Measurements from ENCODE around the gene ARSH.

The ARSH gene

DNA sequence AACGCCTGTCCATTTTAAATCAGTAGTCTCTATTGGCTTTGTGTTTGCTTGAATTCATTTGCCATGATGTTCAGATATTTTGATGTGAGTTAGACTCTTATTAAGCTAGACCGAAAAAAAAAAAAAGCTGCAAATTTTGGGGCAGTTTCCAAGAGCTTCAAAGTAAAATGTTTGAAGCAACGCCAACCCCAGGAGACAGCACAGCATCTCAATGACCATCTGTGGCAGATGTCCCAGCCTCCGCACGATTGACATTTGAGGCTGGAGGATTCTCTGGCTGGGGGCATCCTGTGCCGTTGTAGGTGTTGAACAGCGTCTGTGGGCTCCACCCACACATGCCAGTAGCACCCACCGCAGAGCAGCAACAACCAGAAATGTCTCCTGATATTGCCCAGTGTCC is 17.8 kb downstream of the ARSH start:
- Mint-ChIP-seq H3K27me3 (ENCODE audit: low read depth, poor library complexity) (peaks cover 4% of the 10 kb centered on the region), H3K36me3 (ENCODE audit: low read depth) (no peaks in the 10 kb centered on the region), H3K27ac (no peak overlapping the region), H3K4me1 (no peaks in the 10 kb centered on the region), H3K4me3 (no peak overlapping the region), H3K9me3 (no peaks in the 10 kb centered on the region)
- no peak for TF ChIP-seq CTCF (IDR thresholded peaks at IDR 0.05)
- DNase-seq: no peak

DNA sequence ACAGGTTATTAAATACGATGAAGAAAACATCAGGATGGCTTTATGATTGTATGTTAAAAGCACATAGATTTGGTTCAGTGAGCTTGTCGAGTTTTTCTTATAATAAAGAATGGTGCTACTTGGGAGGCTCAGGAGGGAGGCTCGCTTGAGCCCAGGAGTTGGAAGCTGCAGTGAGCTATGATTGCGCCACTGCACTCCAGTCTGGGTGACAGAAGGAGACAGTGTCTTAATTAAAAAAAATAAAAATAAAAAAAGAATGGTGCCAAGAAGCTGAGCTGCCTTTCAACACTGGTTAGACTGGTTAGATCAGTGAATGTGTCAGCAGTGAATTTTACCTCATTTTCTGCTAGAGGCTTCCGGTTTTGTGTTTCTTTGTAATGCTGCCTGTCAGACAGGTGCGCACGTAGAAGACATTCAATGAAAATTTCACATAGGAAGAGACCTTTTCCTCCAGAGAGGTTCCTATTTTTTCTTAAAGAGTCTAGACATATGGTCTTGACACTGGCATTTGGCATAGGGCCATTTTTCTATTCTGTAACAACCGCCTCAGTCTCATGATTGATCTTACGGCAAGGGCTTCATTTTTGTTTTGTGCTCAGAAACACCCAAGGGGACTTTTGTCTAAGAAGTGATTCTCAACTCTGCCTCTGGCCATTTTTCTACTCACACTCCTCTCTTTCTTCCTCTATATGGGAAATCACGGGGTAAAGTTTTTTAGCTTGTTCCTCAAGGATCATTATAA is 19.9 kb downstream of the ARSH start:
- Mint-ChIP-seq H3K9me3 (peaks cover 13% of the 10 kb centered on the region), H3K4me1 (no peaks in the 10 kb centered on the region), H3K27ac (no peak overlapping the region), H3K4me3 (no peak overlapping the region), H3K36me3 (ENCODE audit: low read depth) (no peaks in the 10 kb centered on the region), H3K27me3 (ENCODE audit: low read depth, poor library complexity) (peaks cover 4% of the 10 kb centered on the region)
- TF ChIP-seq CTCF (IDR thresholded peaks at IDR 0.05): no peak
- DNase-seq: no peak

- peaks cover 9% of the 10 kb centered on the region for H3K27me3 Mint-ChIP-seq (ENCODE audit: low read depth, poor library complexity)
- no peaks in the 10 kb centered on the region for H3K4me1 Mint-ChIP-seq
- peaks cover 28% of the 10 kb centered on the region for H3K9me3 Mint-ChIP-seq
- no peak overlapping the region for H3K27ac Mint-ChIP-seq
- no peak for TF ChIP-seq CTCF (IDR thresholded peaks at IDR 0.05)
- H3K4me3 Mint-ChIP-seq: no peak overlapping the region
- H3K36me3 Mint-ChIP-seq (ENCODE audit: low read depth): peaks cover 5% of the 10 kb centered on the region
- DNase-seq: no peak
Observed at GRCh38 chrX:3029129-3029528, 22.8 kb downstream of the ARSH start.

GRCh38 chrX:3037218-3037617 is 30.9 kb downstream of the ARSH start:
- no peak overlapping the region for H3K4me3 Mint-ChIP-seq
- DNase-seq: no peak
- H3K36me3 Mint-ChIP-seq (ENCODE audit: low read depth): peaks cover 7% of the 10 kb centered on the region
- H3K4me1 Mint-ChIP-seq: peaks cover 12% of the 10 kb centered on the region
- no peak for TF ChIP-seq CTCF (IDR thresholded peaks at IDR 0.05)
- H3K27ac Mint-ChIP-seq: no peak overlapping the region
- peaks cover 5% of the 10 kb centered on the region for H3K27me3 Mint-ChIP-seq (ENCODE audit: low read depth, poor library complexity)
- peaks cover 40% of the 10 kb centered on the region for H3K9me3 Mint-ChIP-seq

- TF ChIP-seq CTCF (IDR thresholded peaks at IDR 0.05): no peak
- Mint-ChIP-seq H3K4me1 (peaks cover 8% of the 10 kb centered on the region), H3K4me3 (no peak overlapping the region), H3K27ac (no peak overlapping the region), H3K36me3 (ENCODE audit: low read depth) (no peaks in the 10 kb centered on the region), H3K9me3 (peaks cover 24% of the 10 kb centered on the region), H3K27me3 (ENCODE audit: low read depth, poor library complexity) (no peaks in the 10 kb centered on the region)
- DNase-seq: no peak
Observed at GRCh38 chrX:3044196-3044595, 37.9 kb downstream of the ARSH start.

- DNase-seq: no peak
- H3K4me3 Mint-ChIP-seq: no peak overlapping the region
- no peak overlapping the region for H3K27ac Mint-ChIP-seq
- H3K9me3 Mint-ChIP-seq: peaks cover 24% of the 10 kb centered on the region
- no peaks in the 10 kb centered on the region for H3K36me3 Mint-ChIP-seq (ENCODE audit: low read depth)
- H3K27me3 Mint-ChIP-seq (ENCODE audit: low read depth, poor library complexity): no peaks in the 10 kb centered on the region
- H3K4me1 Mint-ChIP-seq: peaks cover 8% of the 10 kb centered on the region
- no peak for TF ChIP-seq CTCF (IDR thresholded peaks at IDR 0.05)
Observed at GRCh38 chrX:3044671-3045070, 38.3 kb downstream of the ARSH start.
